Activated CD4-positive, alpha-beta T cell treated with anti-CD3 and anti-CD28 coated beads for 24 hours (primary cell): ENCODE results near the gene MCMBP.
"Not testable (repeated sequence)": the region's sequence is repeated elsewhere in the genome, so short reads cannot be mapped to it uniquely, and the experiment has no call there.

Experiments used
- DNase-seq, 2 donors: peaks; one replicate each; pipeline ENCODE4 v3.0.0-alpha.2; 2020; ENCODE audit warnings: low read depth in 2 of 2

MCMBP gene

DNA sequence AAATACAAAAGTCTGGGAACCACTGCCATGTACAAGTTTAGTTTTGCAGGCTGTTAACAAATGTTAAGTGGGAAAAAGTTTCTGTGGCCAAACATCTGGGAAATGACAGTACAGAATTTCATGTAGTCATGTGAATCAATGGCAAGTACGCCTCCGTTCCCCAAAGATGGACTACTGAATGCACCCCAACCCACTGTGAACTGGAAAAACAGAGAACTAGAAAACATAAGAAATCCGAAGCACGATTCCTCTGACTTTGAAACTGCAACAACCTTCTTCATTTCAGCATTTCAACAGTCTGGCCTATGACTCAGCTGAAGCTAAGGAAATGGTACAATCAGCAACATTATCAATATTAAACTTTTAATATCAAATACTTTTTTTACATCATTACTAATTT, 41.8 kb downstream of the MCMBP start:
- no peak for DNase-seq

DNA sequence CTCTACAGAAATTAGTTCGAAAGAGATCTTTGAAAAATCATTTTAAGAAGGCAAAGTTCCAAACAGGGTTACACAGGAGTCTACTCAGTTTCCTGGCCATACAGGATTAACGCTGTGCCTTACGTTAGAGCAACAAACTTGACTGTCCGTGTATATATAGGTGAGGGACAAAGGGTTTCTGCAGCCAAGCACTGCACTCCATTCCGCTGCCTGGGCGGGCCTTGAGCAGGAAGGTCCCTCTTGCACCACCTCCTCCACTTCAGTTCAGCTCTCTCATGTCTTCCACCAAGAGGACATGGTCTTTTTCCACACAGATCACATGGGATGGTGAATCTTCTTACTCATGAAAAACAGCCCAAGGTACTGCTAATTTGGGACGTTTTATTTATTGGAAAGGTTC, 43.2 kb downstream of the MCMBP start:
- no peak for DNase-seq

DNA sequence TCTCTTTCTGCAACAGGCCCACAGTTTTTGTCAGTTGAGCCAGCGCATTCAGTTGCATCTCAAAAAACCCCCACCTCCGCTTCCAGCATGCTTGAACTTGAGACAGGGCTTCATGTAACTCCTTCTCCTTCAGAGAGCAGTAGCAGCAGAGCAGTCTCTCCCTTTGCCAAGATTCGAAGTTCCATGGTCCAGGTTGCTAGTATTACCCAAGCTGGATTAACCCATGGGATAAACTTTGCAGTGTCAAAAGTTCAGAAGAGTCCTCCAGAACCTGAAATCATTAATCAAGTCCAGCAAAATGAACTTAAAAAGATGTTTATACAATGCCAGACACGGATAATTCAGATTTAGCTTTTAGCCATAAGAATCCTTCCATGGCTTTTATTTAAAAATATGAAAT, 45.2 kb downstream of the MCMBP start:
- no peak for DNase-seq

DNA sequence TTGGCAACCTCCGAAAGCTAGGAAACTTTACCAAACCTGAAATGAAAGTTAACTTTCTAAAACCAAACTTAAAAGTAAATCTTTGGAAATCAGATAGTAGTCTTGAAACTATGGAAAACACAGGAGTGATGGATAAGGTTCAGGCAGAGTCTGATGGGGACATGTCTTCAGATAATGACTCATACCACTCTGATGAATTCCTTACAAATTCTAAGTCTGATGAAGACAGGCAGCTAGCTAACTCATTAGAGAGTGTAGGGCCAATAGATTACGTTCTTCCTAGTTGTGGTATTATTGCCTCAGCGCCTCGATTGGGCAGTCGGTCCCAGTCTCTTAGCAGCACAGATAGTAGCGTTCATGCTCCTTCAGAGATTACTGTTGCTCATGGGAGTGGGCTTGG, 45.9 kb downstream of the MCMBP start:
- no peak for DNase-seq

DNA sequence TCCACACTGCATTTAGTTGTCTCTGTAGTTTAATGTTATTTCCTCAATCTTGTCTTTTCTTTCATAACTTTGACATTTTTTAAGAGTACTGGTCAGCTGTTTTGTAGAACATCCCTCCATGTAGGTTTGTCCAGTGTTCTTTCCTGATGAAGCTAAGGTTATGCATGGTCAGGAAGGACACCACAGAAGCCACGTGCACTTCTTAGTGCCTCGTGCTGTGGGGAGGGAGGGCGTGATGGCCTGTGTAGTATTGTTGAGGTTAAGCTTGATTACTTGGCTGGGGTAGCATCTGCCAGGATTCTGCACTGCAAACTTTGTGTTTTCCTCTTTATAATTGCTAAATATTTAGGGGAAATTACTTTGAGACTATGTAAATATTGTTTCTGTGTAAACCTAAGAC, 48.3 kb downstream of the MCMBP start:
- no peak for DNase-seq

DNA sequence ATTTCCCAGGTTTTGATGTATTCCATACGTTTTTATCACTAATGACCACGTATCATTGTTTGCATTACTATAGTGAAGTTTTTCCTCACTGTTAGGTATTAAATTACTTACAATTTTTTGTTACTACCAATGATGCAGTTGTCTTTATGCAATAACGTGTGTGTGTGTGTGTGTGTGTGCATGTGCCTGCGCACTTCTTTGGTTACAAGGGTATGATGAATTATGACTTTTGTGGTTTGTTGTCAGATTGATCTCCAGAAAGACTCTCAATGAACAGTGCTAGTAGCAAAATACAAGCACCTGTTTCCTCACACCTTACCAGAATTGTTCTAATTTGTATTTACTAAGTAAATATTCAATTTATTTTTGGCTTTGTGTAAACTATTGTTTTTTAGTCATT, 51.5 kb downstream of the MCMBP start:
- DNase-seq: no peak

DNA sequence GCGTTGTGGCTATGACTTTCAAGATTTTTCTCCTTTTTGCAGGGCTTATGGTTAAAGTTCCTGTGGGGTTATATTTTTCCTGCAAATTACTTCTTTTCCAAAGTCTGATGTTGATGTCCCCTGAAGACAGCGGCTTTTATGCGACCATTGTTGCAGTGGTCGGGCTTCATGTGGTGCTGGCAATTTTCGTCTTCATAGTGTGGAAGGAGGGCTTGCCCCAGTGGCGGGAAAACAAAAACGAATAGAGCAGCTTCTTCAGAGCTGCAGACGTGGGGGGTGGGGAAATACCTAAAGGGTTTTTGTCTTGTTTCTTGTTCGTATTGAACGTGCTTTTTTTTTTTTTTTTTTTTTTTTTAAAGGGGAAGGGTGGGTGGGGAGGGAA, 53.8 kb downstream of the MCMBP start:
- no peak for DNase-seq

DNA sequence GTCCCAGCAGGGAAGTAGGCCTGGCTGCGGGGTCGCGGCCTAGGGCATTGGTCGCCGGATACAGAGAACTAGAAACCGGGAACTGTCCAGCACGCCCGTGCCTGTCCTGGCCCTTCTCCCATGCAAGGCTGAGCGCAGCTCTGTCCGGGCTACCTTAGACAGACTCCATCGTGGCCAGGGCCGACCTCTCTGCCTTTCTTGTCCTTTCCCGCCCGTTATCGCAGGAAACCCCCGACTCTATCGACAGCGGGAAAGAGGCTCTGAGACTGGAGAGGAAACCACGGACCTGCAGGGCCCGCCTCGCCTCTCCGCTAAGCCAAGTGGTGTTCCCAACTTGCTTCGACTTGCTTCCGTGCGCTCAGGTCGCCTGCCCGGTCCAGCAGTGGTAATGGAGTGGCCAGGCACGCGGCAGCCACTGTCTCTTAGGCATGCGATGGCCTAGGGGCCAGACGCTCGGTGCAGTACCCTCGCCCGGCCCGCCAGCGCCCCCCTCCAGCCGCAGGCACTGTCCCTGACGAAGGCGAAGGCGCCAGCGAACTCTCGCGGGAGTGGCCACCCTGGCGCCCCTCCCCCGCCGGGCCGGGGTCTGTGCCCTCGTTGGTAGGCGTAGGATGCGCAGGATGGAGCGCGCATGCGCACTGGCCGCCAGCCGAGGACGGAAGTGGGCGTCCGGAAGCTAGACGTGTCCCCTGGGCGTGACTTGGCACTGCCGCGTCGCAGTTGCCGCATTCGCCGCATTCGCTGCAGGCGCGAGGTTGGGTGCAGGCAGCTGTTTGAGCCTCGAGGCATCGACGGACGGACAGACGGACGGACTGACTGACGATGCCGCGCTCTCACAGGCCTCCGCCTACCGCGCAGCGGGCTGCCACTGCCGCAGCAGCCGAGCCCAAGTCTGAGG, 54.4 kb downstream of the MCMBP start:
- DNase-seq: no peak

DNA sequence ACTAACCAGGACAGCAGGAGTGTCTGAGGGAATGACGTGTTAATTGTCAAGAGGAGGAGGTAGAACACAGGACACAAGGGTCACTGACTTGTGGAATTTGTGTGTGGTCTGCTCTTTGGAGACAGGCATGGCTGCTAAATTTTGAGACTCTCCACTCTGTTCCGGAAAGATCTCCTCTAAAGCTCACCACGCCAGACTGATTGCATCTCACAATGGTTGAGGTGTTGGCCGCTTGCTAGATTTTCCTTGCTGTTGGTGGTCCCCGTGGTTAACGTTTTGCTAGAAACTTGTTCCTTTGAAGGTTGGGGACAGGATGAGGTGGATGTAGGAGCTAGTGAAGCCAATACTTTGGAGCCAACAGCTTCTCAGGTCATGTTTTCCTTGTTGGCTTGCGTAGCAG, 57.0 kb downstream of the MCMBP start:
- DNase-seq: no peak

DNA sequence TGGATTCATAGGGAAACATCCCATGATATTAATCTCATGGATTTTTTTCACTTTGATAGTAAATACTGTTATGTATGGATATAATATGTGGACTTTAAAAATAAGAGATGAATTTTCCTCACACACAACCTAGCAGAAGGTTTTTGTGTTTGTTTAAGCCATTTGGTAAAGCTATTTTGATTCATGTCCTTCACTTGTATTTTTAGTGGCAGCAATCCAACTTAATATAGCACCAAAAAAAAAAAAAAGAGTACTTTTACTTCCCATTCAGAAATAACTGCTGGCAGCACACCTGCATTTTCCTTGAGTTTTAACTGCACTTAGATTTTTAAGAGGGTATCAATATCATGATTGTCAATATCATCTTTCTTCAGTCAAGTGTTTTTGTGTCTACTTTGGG, 60.0 kb downstream of the MCMBP start:
- no peak for DNase-seq

DNA sequence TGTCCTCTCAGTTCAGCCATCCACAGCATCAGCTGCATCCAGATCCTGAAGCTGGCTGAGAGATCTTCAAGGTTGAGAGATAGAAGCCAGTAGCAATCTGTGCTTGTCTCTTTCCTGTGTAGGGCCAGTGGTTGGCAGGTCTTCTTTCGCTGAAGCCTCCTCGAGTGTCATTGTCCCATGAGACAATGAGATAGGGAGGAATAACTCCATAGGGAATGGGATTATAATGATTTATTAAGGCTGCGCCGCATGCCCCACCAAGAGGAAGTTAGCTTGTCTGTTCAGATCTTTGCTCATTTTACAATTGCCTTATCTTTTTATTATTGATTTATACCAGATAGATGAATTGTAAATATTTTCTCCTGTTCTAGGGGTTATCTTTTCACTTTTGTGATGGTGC, 61.5 kb downstream of the MCMBP start:
- DNase-seq: no peak

DNA sequence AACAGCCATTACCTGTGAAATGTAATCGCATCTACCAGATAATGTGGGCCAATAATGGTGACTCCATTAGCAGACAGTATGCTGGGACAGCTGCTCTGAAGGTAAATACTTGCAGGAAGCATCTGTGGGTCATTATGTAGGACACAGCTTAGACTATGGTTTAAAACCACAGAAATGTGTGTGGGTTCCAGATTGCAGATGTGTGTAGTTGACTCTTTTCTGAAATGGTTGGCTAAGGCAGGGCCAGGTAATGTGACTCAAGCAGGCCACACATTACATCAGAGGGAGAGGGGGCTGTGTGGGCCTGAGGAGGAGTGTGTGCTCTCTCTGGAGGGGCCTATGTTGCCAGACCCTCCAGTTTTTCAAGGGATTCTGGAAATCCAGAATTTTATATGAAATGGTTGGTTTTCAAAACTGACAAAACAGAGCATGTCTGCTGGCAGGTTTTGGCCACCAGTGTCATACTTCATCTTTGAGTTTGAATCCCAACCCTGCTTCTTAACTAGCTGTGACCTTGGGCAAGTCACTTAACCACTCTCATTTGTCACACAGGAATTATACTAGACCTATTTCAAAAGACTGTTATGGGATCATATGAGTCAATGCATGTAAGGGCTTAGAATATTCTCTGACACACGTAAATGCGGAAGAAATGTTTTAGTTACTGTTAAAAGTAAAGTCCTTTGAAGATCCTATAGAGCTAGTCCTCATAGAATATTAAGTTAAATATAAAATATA, 64.5 kb downstream of the MCMBP start:
- no peak for DNase-seq

DNA sequence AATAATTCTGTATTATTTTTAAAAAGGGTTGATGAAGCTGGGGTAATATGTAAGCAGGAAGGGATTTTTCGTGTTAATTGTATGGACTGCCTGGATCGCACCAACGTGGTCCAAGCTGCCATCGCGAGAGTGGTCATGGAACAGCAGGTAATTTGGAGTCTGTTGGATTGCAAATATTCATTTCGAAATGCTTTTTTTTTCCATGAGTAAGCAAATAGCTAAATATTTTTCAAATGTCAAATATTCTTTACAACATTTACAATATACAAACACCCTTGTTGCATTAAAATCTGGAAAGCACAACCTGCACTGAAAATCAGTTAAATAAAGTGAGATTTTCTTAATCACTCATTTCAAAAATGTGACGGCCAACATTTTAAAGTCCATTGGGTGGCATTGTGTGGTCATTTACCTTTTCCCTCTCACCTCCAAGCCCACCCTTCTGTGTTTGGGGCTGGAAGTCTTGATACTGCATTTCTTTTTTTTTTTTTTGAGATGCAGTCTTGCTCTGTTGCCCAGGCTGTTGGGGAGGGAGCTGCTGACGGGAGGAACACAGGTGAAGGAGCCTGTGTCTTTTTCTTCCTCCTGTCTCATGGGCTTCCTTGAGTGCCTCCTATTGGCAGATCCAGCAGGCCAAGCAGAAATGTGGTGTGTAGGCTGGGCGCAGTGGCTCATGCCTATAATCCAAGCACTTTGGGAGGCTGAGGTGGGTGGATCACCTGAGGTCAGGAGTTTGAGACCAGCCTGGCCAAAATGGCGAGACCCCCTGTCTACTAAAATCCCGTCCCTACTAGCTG, 66.1 kb downstream of the MCMBP start:
- DNase-seq: no peak

DNA sequence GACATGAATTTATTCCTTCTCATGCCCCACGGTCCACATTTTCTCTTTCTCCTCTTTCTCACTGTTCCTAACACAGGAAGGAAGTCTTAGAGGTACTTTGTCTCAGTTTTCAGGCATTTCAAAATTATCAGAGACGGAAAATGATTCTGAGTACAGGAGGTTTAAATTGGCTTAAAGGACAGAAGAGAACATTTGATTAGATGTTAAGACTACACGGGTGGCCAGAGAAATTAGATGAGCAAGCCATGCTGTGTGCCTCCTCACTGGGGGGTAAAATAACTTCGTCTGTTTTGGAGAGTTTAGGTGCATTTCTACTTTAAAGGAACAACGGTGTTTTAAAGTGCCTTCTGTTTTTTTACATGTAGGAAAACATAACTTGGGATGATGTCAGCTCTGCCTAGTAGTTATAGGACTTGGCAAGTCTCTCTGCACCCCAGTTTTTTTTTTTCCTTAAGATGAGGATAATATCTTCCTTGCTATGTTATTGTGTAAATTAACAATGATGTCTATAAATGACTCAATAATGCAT, 66.9 kb downstream of the MCMBP start:
- DNase-seq: no peak

DNA sequence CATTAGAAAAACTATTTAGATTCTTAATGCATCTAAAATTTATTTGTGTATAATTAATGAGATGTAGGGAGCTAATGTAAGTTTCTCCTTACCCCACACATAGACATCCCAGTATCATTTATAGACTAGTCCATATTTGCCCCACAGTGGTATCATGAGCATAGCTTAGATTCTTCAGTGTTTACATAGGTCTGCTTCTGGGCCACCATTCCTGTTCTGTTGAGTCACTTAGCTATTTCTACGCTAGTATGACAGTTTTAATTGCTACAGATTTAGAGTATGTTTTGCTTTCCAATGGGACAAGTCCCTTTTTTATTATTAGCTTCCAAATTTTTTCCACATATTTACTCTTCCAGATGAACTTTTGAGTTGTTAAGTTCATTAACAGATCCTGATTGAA, 69.4 kb downstream of the MCMBP start:
- no peak for DNase-seq

DNA sequence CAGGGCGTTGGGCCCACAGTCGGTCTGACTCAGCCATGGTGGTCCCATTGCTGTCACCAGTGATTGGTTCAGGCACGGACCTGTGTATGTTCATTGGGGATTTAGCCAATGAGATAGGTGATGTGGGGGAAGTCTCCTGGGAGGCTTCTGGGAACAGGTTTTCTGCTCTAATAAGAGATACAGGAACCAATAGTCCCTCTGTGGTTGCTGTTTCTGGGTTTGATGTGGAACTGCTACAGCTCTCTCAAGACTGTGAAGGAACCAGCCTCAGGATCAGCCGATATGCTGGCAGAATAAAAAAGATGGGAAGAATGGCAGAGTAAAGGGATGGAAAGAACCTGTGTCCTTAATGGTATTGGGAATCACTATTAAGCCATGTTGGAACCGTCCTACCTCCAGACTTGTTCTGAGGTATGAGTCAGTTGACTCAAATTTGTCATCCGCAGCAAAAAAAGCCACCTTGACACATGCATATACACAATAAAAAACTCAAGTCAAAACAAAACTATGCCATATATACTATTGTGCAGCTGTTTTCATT, 70.6 kb downstream of the MCMBP start:
- DNase-seq: no peak

DNA sequence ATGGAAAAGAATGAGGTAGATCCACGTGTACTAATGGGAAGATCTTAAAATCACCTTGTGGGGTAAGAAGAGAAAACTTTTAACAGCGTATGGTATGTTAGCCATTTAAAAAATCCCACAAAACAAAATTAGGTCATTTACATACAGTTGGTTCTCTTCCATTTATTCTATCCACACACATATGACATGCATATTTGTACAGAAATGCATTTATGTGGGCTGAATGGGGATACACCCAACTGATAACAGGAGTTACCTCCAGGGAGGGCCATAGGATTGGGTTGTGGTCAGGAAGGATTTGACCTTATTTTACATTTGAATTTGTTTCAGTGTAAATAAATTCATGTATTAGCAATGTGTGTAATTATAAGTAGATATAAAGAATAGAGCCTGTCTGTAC, 71.5 kb downstream of the MCMBP start:
- DNase-seq: no peak

DNA sequence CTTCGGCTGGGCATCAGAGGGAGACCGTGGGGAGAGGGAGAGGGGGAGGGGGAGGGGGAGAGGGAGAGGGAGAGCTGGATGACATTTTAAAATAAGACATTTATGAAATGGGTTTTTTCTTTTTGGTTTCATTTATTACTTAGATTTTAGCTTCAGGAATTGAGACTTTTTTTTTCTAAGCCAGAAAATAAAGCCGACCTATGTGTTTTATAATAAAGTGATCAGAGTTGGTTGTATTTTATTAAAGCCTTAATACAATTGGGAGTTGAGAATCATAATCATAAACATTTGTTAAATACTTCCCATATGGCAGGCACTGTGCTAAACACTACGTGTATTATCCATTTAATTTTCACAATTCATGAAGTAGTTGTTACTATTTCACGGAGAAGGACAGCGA, 76.6 kb downstream of the MCMBP start:
- DNase-seq: no peak

DNA sequence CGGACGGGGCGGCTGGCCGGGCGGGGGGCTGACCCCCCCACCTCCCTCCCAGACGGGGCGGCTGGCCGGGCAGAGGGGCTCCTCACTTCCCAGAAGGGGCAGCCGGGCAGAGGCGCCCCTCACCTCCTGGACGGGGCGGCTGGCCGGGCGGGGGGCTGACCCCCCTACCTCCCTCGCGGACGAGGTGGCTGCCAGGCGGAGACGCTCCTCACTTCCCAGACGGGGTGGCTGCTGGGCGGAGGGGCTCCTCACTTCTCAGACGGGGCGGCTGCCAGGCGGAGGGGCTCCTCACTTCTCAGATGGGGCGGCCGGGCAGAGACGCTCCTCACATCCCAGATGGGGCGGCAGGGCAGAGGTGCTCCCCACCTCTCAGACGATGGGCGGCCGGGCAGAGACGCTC, 77.5 kb downstream of the MCMBP start:
- not testable (repeated sequence) for DNase-seq

DNA sequence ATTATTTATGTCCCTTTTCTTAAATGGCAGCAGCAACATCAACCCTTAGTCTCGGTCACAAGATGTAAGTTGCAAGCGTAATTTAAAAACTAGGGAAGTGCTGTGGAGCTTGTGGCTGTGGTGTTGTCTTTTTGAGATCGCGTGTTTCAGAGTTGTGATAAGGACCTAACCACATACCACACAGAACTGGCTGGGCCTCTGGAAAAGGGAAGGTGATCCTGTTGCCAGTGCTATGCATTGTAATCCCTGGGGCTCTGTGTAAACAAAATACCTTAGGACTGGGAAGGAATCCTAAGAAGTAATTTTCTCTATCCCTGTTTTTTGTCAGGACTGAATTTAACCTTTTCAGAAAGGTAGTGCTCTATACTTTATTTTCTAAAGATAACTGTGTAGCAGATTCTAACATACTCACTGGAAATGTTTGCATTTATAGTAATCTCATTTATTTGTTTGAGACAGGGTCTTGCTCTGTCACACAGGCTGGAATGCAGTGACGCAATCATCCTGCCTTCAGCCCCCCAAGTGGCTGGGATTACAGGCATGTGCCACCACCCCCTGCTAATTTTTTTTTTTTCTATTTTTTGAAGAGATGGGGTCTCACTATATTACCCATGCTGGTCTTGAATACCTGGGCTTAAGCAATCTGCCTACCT, 86.4 kb downstream of the MCMBP start:
- no peak for DNase-seq

DNA sequence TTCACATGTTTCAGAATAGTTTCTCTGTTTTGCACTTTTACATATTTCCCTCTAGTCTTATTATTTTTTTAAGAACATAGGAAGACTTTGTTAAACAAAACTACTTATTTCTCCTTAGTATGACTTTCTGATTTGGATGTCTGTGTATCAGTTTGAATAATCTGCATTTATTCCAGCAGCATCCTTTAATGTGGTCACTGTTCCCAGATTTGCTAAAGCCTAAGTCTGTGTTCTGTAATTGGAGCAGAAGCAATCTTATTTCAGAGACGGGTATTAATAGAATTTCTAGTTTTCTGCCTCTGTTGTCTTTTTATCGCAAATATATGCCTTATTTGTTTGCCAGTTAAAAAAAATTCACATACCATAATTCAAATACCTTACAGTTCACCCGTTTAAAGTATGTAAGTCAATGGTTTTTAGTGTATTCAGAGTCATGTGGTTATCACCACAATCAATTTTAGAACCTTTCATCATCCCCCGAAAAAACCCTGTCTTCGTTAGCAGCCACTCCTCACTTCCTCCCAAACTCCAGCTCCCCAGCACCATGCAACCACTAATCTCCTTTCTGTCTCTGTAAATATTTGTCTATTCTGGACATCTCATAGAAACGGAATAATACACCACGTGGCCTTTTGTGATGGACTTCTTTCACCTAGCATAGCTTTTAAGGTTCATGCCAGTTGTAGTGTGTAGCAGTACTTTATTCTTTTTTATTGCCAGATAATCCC, 88.1 kb downstream of the MCMBP start:
- DNase-seq: no peak
